ENCODE data around the gene SLC17A5.

DNA sequence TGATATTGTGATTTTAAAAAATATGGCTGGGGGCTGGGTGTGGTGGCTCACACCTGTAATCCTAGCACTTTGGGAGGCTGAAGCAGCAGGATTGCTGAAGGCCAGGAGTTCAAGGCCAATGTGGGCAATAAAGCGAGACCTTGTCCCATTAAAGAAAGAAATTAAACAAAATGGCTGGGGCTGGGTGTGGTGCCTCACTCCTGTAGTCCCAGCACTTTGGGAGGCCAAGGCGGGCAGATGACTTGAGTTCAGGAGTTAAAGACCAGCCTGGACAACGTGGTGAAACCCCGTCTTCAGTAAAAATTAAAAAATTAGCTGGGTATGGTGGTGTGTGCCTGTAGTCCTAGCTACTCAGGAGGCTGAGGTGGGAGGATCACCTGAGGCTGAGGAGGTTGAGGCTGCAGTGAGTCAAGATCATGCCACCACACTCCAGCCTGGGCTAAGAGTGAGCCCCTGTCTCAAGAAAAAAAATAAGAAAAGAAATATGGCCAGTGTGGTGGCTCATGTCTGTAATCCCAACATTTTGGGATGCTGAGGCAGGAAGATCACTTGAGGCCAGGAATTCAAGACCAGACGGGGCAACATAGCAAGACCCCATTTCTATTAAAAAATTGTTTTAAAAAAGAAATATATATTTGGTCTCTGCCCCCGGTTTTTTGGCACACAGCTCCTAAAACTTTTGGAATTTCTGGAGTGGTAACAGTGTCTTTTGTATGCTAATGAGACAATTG lies 39.8 kb downstream of the SLC17A5 start:
- TF ChIP-seq SIN3A (IDR thresholded peaks at IDR 0.05; ENCODE audit: borderline replicate concordance in 2 of 2, control insufficient read depth in 1 of 2, low read depth in 2 of 2, low read length in 2 of 2), result no peak
- TF ChIP-seq, protein P1, sequence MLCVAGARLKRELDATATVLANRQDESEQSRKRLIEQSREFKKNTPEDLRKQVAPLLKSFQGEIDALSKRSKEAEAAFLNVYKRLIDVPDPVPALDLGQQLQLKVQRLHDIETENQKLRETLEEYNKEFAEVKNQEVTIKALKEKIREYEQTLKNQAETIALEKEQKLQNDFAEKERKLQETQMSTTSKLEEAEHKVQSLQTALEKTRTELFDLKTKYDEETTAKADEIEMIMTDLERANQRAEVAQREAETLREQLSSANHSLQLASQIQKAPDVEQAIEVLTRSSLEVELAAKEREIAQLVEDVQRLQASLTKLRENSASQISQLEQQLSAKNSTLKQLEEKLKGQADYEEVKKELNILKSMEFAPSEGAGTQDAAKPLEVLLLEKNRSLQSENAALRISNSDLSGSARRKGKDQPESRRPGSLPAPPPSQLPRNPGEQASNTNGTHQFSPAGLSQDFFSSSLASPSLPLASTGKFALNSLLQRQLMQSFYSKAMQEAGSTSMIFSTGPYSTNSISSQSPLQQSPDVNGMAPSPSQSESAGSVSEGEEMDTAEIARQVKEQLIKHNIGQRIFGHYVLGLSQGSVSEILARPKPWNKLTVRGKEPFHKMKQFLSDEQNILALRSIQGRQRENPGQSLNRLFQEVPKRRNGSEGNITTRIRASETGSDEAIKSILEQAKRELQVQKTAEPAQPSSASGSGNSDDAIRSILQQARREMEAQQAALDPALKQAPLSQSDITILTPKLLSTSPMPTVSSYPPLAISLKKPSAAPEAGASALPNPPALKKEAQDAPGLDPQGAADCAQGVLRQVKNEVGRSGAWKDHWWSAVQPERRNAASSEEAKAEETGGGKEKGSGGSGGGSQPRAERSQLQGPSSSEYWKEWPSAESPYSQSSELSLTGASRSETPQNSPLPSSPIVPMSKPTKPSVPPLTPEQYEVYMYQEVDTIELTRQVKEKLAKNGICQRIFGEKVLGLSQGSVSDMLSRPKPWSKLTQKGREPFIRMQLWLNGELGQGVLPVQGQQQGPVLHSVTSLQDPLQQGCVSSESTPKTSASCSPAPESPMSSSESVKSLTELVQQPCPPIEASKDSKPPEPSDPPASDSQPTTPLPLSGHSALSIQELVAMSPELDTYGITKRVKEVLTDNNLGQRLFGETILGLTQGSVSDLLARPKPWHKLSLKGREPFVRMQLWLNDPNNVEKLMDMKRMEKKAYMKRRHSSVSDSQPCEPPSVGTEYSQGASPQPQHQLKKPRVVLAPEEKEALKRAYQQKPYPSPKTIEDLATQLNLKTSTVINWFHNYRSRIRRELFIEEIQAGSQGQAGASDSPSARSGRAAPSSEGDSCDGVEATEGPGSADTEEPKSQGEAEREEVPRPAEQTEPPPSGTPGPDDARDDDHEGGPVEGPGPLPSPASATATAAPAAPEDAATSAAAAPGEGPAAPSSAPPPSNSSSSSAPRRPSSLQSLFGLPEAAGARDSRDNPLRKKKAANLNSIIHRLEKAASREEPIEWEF (CRISPR knock-in tag; IDR thresholded peaks at IDR 0.05), result no peak
- TF ChIP-seq, protein P2, sequence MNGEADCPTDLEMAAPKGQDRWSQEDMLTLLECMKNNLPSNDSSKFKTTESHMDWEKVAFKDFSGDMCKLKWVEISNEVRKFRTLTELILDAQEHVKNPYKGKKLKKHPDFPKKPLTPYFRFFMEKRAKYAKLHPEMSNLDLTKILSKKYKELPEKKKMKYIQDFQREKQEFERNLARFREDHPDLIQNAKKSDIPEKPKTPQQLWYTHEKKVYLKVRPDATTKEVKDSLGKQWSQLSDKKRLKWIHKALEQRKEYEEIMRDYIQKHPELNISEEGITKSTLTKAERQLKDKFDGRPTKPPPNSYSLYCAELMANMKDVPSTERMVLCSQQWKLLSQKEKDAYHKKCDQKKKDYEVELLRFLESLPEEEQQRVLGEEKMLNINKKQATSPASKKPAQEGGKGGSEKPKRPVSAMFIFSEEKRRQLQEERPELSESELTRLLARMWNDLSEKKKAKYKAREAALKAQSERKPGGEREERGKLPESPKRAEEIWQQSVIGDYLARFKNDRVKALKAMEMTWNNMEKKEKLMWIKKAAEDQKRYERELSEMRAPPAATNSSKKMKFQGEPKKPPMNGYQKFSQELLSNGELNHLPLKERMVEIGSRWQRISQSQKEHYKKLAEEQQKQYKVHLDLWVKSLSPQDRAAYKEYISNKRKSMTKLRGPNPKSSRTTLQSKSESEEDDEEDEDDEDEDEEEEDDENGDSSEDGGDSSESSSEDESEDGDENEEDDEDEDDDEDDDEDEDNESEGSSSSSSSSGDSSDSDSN (IDR thresholded peaks at IDR 0.05; ENCODE audit: borderline replicate concordance in 1 of 2, low read depth in 2 of 2, low read length in 2 of 2), result no peak
- no peak for TF ChIP-seq RBBP5 (IDR thresholded peaks at IDR 0.05; ENCODE audit: borderline replicate concordance, insufficient read depth, low read length, poor library complexity, severe bottlenecking)
- no peak for TF ChIP-seq SP1 (CRISPR knock-in tag; IDR thresholded peaks at IDR 0.05)

Measured in K562 (cell line).